Suprapubic skin (tissue), 4 donors: ENCODE results near the gene DUT. TPM values are rescaled to one million over a fixed set of nuclear protein-coding genes. Genes with fewer than 3 reads are reported as not detected.

ENCODE experiments used
- DNase-seq, 2 donors: peaks; one replicate each; pipeline ENCODE4 v3.0.0-alpha.2; 2019; ENCODE audit warnings: low spot score in 2 of 2
- H3K27ac ChIP-seq: fragments of 200-600 bp; sonication (generic); one replicate; pipeline ENCODE4 v1.5.1; 2019
- H3K27me3 ChIP-seq: fragments of 200-600 bp; sonication (generic); one replicate; pipeline ENCODE4 v1.5.1; 2019
- H3K36me3 ChIP-seq: fragments of 200-600 bp; sonication (generic); one replicate; pipeline ENCODE4 v1.5.1; 2019
- H3K4me1 ChIP-seq: fragments of 200-600 bp; sonication (generic); one replicate; pipeline ENCODE4 v1.5.1; 2019
- H3K4me3 ChIP-seq: fragments of 200-600 bp; sonication (generic); one replicate; pipeline ENCODE4 v1.5.1; 2019; ENCODE audit warnings: mild to moderate bottlenecking
- H3K9me3 ChIP-seq: fragments of 200-600 bp; sonication (generic); one replicate; pipeline ENCODE4 v1.5.1; 2019
- CTCF ChIP-seq, 2 donors: fragments of 200-600 bp in 1 of 2; fragments of 450-650 bp in 1 of 2; sonication (generic) in 1 of 2; IDR thresholded peaks; one replicate each; pipeline ENCODE4 v1.5.1; 2016 to 2019; ENCODE audit warnings: antibody characterized with exemption in 2 of 2, mild to moderate bottlenecking in 1 of 2, moderate library complexity in 1 of 2
- EP300 ChIP-seq: sonication (generic); formaldehyde crosslinking; IDR thresholded peaks from one replicate; pipeline ENCODE4 v1.6.1; 2017; ENCODE audit warnings: antibody characterized with exemption
- POLR2A ChIP-seq, 2 donors: fragments of 450-650 bp; IDR thresholded peaks; one replicate each; pipeline ENCODE4 v1.6.1; 2017; ENCODE audit warnings: antibody characterized with exemption in 2 of 2, mild to moderate bottlenecking in 2 of 2, moderate library complexity in 2 of 2
- POLR2AphosphoS5 ChIP-seq, 3 donors: sonication (generic); formaldehyde crosslinking; IDR thresholded peaks; one replicate each; pipeline ENCODE4 v1.6.1; 2017; ENCODE audit warnings: antibody characterized with exemption in 3 of 3
- WGBS: methylation state at CpG from one replicate; pipeline ENCODE4 v1.1.5; 2018; 5-methylcytosine and 5-hydroxymethylcytosine counted together
- total RNA-seq, 4 donors: library from RNA; depleted of rRNA; stranded (reverse); fragments of >200 nt; gene quantifications; one replicate each; pipeline ENCODE4 v1.1.0, GENCODE V29; 2016

Gene DUT
- total RNA-seq, 4 donors from 2014 or later, result 49.3 to 69.4 (median 64.2) TPM

GRCh38 chr15:48391950-48392349 lies 60.7 kb downstream of the DUT start:
- DNase-seq, result no peak
- no peak for TF ChIP-seq POLR2AphosphoS5 (IDR thresholded peaks at IDR 0.05)
- TF ChIP-seq POLR2A (IDR thresholded peaks at IDR 0.05), result no peak
- TF ChIP-seq EP300, result no peak
- no peak for TF ChIP-seq CTCF (IDR thresholded peaks at IDR 0.05)
- Histone ChIP-seq H3K36me3 (no peaks in the 10 kb centered on the region), H3K9me3 (no peaks in the 10 kb centered on the region), H3K27me3 (no peaks in the 10 kb centered on the region), H3K4me1 (peaks cover 62% of the 10 kb centered on the region), H3K4me3 (no peak overlapping the region), H3K27ac (peak overlapping the region; percentile 42)
- 98% methylated on average over 2 of the region's 2 CpGs for WGBS

DNA sequence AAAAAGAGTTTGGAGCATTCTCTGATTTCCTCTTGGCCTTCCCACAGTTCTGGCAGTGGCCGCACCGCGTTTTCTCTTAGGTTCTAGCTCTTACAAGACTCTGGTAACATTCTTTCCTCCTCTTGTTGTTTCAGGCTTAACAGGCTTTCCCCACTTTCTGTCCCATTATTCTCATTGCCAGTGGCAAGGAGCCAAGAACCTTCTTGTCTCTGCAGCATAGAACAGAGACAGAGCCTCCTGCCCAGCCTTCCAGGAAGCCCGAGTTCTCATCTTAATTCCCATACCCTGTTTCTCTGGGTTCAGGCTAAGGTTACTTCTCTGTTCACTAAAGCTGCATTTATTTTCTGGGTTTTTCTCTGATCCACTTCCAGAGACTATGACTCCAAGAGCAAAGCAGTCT lies 61.1 kb downstream of the DUT start:
- Histone ChIP-seq H3K9me3 (no peaks in the 10 kb centered on the region), H3K4me3 (no peak overlapping the region), H3K4me1 (peaks cover 62% of the 10 kb centered on the region), H3K36me3 (no peaks in the 10 kb centered on the region), H3K27me3 (no peaks in the 10 kb centered on the region), H3K27ac (peak overlapping the region; percentile 42)
- TF ChIP-seq POLR2AphosphoS5 (IDR thresholded peaks at IDR 0.05) (peak in 1 of 3 donors; percentile 10), POLR2A (IDR thresholded peaks at IDR 0.05) (no peak)
- 43% methylated on average over 4 of the region's 4 CpGs for WGBS
- DNase-seq, result peak; percentile 70 to 85

Other genes starting within 250 kb of the DUT start
- 10 to 100 TPM in 1 of 4 donors, 1 to 10 TPM in 3; 3.9 to 13.0 (median 6.9) TPM for gene SLC24A5, start 210.4 kb upstream of the DUT start, total RNA-seq
- 10 to 100 TPM in 1 of 4 donors, 1 to 10 TPM in 3; 3.4 to 16.3 (median 5.9) TPM for gene MYEF2, start 153.1 kb upstream of the DUT start, total RNA-seq
- gene CTXN2, start 139.8 kb upstream of the DUT start, total RNA-seq, result not detected
- not detected for gene SLC12A1, start 125.1 kb upstream of the DUT start, total RNA-seq